PFSK-1 (cell line): ENCODE measurements around the gene DNAH9.

Experiments used
- FOXP2 ChIP-seq: optimal IDR thresholded peaks from 2 replicates; pipeline ENCODE3; 2011; ENCODE audit warnings: borderline replicate concordance, control low read depth, inconsistent platforms; ENCODE audit not compliant: insufficient read depth; ENCODE audit errors: extremely low read length, extremely low read depth
- POLR2AphosphoS5 ChIP-seq: IDR thresholded peaks from 2 replicates; pipeline ENCODE4 v1.6.1; 2012; ENCODE audit warnings: low read depth, mild to moderate bottlenecking, control low read depth, low read length, moderate library complexity
- TAF1 ChIP-seq: IDR thresholded peaks from 2 replicates; pipeline ENCODE4 v1.6.1; 2012; ENCODE audit warnings: low read length, control low read depth, borderline replicate concordance; ENCODE audit not compliant: insufficient read depth
- TF ChIP-seq, protein P1 (sequence below), 2 experiments: IDR thresholded peaks; 2 replicates each; pipeline versions ENCODE4 v1.6.1 to v1.8.0; 2011 to 2012; ENCODE audit warnings: low read depth in 2 of 2, low read length in 2 of 2, control low read depth in 1 of 2, inconsistent platforms in 1 of 2, mild to moderate bottlenecking in 1 of 2, moderate library complexity in 1 of 2; ENCODE audit not compliant: insufficient read depth in 1 of 2

DNA sequence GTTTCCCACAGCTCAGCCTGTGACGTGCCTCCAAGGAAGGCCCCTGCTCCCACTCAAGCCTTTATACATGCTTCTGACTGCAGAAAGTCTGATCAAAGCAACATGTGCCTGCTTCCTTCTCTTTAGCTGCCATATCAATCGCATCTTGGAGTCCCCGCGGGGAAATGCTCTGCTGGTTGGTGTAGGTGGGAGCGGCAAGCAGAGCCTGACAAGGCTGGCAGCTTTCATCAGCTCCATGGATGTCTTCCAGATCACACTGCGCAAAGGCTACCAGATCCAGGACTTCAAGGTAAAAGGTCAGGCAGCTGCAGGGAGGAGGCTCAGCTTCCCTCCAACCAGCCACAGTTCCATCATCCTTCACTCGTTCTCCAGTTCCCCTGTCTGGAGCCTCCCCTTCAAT is 209.3 kb downstream of the DNAH9 start:
- TF ChIP-seq POLR2AphosphoS5, result no peak
- no peak for TF ChIP-seq FOXP2
- no peak for TF ChIP-seq TAF1
- TF ChIP-seq, protein P1, sequence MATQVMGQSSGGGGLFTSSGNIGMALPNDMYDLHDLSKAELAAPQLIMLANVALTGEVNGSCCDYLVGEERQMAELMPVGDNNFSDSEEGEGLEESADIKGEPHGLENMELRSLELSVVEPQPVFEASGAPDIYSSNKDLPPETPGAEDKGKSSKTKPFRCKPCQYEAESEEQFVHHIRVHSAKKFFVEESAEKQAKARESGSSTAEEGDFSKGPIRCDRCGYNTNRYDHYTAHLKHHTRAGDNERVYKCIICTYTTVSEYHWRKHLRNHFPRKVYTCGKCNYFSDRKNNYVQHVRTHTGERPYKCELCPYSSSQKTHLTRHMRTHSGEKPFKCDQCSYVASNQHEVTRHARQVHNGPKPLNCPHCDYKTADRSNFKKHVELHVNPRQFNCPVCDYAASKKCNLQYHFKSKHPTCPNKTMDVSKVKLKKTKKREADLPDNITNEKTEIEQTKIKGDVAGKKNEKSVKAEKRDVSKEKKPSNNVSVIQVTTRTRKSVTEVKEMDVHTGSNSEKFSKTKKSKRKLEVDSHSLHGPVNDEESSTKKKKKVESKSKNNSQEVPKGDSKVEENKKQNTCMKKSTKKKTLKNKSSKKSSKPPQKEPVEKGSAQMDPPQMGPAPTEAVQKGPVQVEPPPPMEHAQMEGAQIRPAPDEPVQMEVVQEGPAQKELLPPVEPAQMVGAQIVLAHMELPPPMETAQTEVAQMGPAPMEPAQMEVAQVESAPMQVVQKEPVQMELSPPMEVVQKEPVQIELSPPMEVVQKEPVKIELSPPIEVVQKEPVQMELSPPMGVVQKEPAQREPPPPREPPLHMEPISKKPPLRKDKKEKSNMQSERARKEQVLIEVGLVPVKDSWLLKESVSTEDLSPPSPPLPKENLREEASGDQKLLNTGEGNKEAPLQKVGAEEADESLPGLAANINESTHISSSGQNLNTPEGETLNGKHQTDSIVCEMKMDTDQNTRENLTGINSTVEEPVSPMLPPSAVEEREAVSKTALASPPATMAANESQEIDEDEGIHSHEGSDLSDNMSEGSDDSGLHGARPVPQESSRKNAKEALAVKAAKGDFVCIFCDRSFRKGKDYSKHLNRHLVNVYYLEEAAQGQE (IDR thresholded peaks at IDR 0.05; ENCODE audit: insufficient read depth in 1 of 2, low read depth in 2 of 2, low read length in 2 of 2), result no peak
